Mesenchymal stem cell (in vitro differentiated cells and primary cell): ENCODE measurements around the gene MEGF11.

Experiments
- DNase-seq: peaks from one replicate; pipeline ENCODE4 v3.0.0-alpha.2; 2013
- H2AFZ ChIP-seq: one replicate; pipeline ENCODE4 v1.6.1; 2013; ENCODE audit warnings: low read depth, mild to moderate bottlenecking, control low read depth, inconsistent platforms, low read length, moderate library complexity
- H2AK5ac ChIP-seq: 2 replicates; pipeline ENCODE4 v1.6.1; 2013; ENCODE audit warnings: low read length, moderate library complexity, mild to moderate bottlenecking, inconsistent platforms; ENCODE audit not compliant: severe bottlenecking
- H2BK120ac ChIP-seq: one replicate; pipeline ENCODE4 v1.6.1; 2013; ENCODE audit warnings: low read depth, mild to moderate bottlenecking, inconsistent platforms, low read length, moderate library complexity
- H2BK12ac ChIP-seq, 2 experiments: one replicate each; pipeline ENCODE4 v1.6.1; 2013; ENCODE audit warnings: inconsistent platforms in 2 of 2, low read length in 2 of 2, mild to moderate bottlenecking in 2 of 2, moderate library complexity in 2 of 2, control low read depth in 1 of 2
- H2BK15ac ChIP-seq: one replicate; pipeline ENCODE4 v1.6.1; 2013; ENCODE audit warnings: mild to moderate bottlenecking, low read depth, inconsistent platforms; ENCODE audit not compliant: poor library complexity, severe bottlenecking
- H2BK5ac ChIP-seq: 2 replicates; pipeline ENCODE4 v1.6.1; 2013; ENCODE audit warnings: low read depth, mild to moderate bottlenecking, low read length, control low read depth, inconsistent platforms; ENCODE audit not compliant: poor library complexity, severe bottlenecking
- H3K14ac ChIP-seq, 2 experiments: one replicate each; pipeline ENCODE4 v1.6.1; 2013; ENCODE audit warnings: inconsistent platforms in 2 of 2, low read length in 2 of 2, control low read depth in 1 of 2, mild to moderate bottlenecking in 1 of 2, moderate library complexity in 1 of 2
- H3K18ac ChIP-seq, 2 experiments: one replicate each; pipeline ENCODE4 v1.6.1; 2013; ENCODE audit warnings: inconsistent platforms in 2 of 2, low read length in 2 of 2, control low read depth in 1 of 2, low read depth in 1 of 2, mild to moderate bottlenecking in 1 of 2
- H3K23ac ChIP-seq, 2 experiments: one replicate each; pipeline ENCODE4 v1.6.1; 2013; ENCODE audit warnings: inconsistent platforms in 2 of 2, low read length in 2 of 2, mild to moderate bottlenecking in 2 of 2, moderate library complexity in 2 of 2, control low read depth in 1 of 2
- H3K27ac ChIP-seq: 2 replicates; pipeline ENCODE4 v1.5.1; 2013; ENCODE audit warnings: mild to moderate bottlenecking, moderate library complexity, low read length, control low read depth, inconsistent platforms; ENCODE audit not compliant: poor library complexity, severe bottlenecking
- H3K27me3 ChIP-seq, 2 experiments: 2 replicates each; pipeline versions ENCODE4 v1.6.1 to v1.7.0; 2013; ENCODE audit warnings: low read length in 2 of 2, mild to moderate bottlenecking in 2 of 2, moderate library complexity in 2 of 2, control low read depth in 1 of 2, inconsistent platforms in 1 of 2; ENCODE audit not compliant: control insufficient read depth in 1 of 2, insufficient read depth in 1 of 2
- H3K36me3 ChIP-seq, 2 experiments: 2 replicates each; pipeline versions ENCODE4 v1.6.1 to v1.7.0; 2013; ENCODE audit warnings: low read length in 2 of 2, control low read depth in 1 of 2, inconsistent platforms in 1 of 2, low read depth in 1 of 2, mild to moderate bottlenecking in 1 of 2; ENCODE audit not compliant: insufficient read depth in 2 of 2, control insufficient read depth in 1 of 2
- H3K4ac ChIP-seq, 2 experiments: one replicate each; pipeline ENCODE4 v1.6.1; 2013; ENCODE audit warnings: inconsistent platforms in 2 of 2, low read length in 2 of 2, mild to moderate bottlenecking in 2 of 2, moderate library complexity in 2 of 2, control low read depth in 1 of 2, low read depth in 1 of 2
- H3K4me1 ChIP-seq: 2 replicates; pipeline ENCODE4 v1.6.1; 2013; ENCODE audit warnings: low read depth, low read length, control low read depth; ENCODE audit not compliant: control insufficient read depth, insufficient read depth
- H3K4me2 ChIP-seq: 2 replicates; pipeline ENCODE4 v1.6.1; 2013; ENCODE audit warnings: low read length, mild to moderate bottlenecking, inconsistent platforms; ENCODE audit not compliant: poor library complexity, severe bottlenecking
- H3K4me3 ChIP-seq, 2 experiments: 2 replicates each; pipeline versions ENCODE4 v1.5.1 to v1.7.0; 2013; ENCODE audit warnings: low read length in 2 of 2, mild to moderate bottlenecking in 2 of 2, control low read depth in 1 of 2, low read depth in 1 of 2; ENCODE audit not compliant: insufficient read depth in 1 of 2
- H3K79me1 ChIP-seq: replicated peaks from 2 replicates; pipeline ENCODE4 v1.6.1; 2013; ENCODE audit warnings: mild to moderate bottlenecking, control low read depth, low read length, inconsistent platforms; ENCODE audit not compliant: poor library complexity, severe bottlenecking
- H3K9ac ChIP-seq: 2 replicates; pipeline ENCODE4 v1.7.0; 2013; ENCODE audit warnings: mild to moderate bottlenecking, low read length, moderate library complexity
- H3K9me3 ChIP-seq: 2 replicates; pipeline ENCODE4 v1.7.0; 2013; ENCODE audit warnings: mild to moderate bottlenecking, low read length; ENCODE audit not compliant: control insufficient read depth
- H4K8ac ChIP-seq: one replicate; pipeline ENCODE4 v1.6.1; 2013; ENCODE audit warnings: inconsistent platforms, mild to moderate bottlenecking, low read length, moderate library complexity
- H4K91ac ChIP-seq: one replicate; pipeline ENCODE4 v1.6.1; 2013; ENCODE audit warnings: mild to moderate bottlenecking, low read length, inconsistent platforms
- WGBS: methylation state at CpG from one replicate; pipeline ENCODE4 v1.1.7; 2013; ENCODE audit warnings: mixed read lengths; 5-methylcytosine and 5-hydroxymethylcytosine counted together

The MEGF11 gene

GRCh38 chr15:66254089-66254950 lies 770 bp upstream of the MEGF11 start:
- no peak overlapping the region for H3K18ac ChIP-seq
- no peaks in the 10 kb centered on the region for H3K9me3 ChIP-seq
- H3K27me3 ChIP-seq: peaks cover 77 to 88% of the 10 kb centered on the region in 2 experiments
- no peak overlapping the region for H2BK5ac ChIP-seq
- 4% methylated on average over 35 of the region's 36 CpGs for WGBS
- H4K8ac ChIP-seq: no peak overlapping the region
- H3K4me3 ChIP-seq: peak overlapping the region in 1 of 2 experiments; percentile 72
- peak; percentile 6 for DNase-seq
- H3K9ac ChIP-seq: peak overlapping the region; percentile 6
- no peaks in the 10 kb centered on the region for H3K36me3 ChIP-seq
- H3K23ac ChIP-seq: peak overlapping the region in 1 of 2 experiments; percentile 41
- H3K79me1 ChIP-seq: no peaks in the 10 kb centered on the region
- H2BK12ac ChIP-seq: no peak overlapping the region
- H3K4me1 ChIP-seq: peaks cover 24% of the 10 kb centered on the region
- H3K4ac ChIP-seq: no peak overlapping the region
- no peak overlapping the region for H2AK5ac ChIP-seq
- no peak overlapping the region for H2BK120ac ChIP-seq
- no peak overlapping the region for H3K27ac ChIP-seq
- H2BK15ac ChIP-seq: no peak overlapping the region
- peak overlapping the region in 1 of 2 experiments; percentile 44 for H3K14ac ChIP-seq
- no peak overlapping the region for H2AFZ ChIP-seq
- H3K4me2 ChIP-seq: peak overlapping the region; percentile 68
- no peak overlapping the region for H4K91ac ChIP-seq

- Histone ChIP-seq H3K27me3 (peaks cover 90 to 94% of the 10 kb centered on the region in 2 experiments), H3K23ac (peak overlapping the region in 1 of 2 experiments; percentile 81), H3K4me2 (peak overlapping the region; percentile 68), H2BK120ac (no peak overlapping the region), H4K91ac (no peak overlapping the region), H2AFZ (no peak overlapping the region), H2BK15ac (no peak overlapping the region), H2BK5ac (no peak overlapping the region), H3K4ac (no peak overlapping the region), H3K18ac (no peak overlapping the region), H3K4me3 (peak overlapping the region; percentile 46 to 79), H3K14ac (no peak overlapping the region), H2BK12ac (no peak overlapping the region), H2AK5ac (no peak overlapping the region), H3K9me3 (no peaks in the 10 kb centered on the region), H3K27ac (no peak overlapping the region), H3K36me3 (no peaks in the 10 kb centered on the region), H4K8ac (no peak overlapping the region), H3K4me1 (peaks cover 24% of the 10 kb centered on the region), H3K79me1 (no peaks in the 10 kb centered on the region), H3K9ac (peak overlapping the region; percentile 17)
- no peak for DNase-seq
- WGBS: under 1% methylated on average over 38 of the region's 64 CpGs
Observed at GRCh38 chr15:66252685-66253417, 699 bp downstream of the MEGF11 start.

GRCh38 chr15:66251790-66252684 lies 1.5 kb downstream of the MEGF11 start:
- Histone ChIP-seq H2AFZ (no peak overlapping the region), H3K9me3 (no peaks in the 10 kb centered on the region)

More at GRCh38 chr15:66251790-66252684, 1.5 kb downstream of the MEGF11 start:
- Histone ChIP-seq H3K4me1 (peaks cover 24% of the 10 kb centered on the region), H3K27me3 (peaks cover 88 to 92% of the 10 kb centered on the region in 2 experiments), H2BK5ac (no peak overlapping the region), H3K27ac (no peak overlapping the region), H2BK12ac (no peak overlapping the region), H2BK15ac (no peak overlapping the region), H4K8ac (no peak overlapping the region), H3K18ac (no peak overlapping the region), H3K23ac (peak overlapping the region in 1 of 2 experiments; percentile 60), H4K91ac (no peak overlapping the region), H3K79me1 (no peaks in the 10 kb centered on the region), H2AK5ac (no peak overlapping the region), H3K14ac (no peak overlapping the region), H2BK120ac (no peak overlapping the region), H3K36me3 (no peaks in the 10 kb centered on the region), H3K9ac (peak overlapping the region; percentile 17), H3K4ac (no peak overlapping the region), H3K4me2 (peak overlapping the region; percentile 68), H3K4me3 (peak overlapping the region; percentile 37 to 79)
- peak; percentile 59 for DNase-seq
- WGBS: 4% methylated on average over 38 of the region's 72 CpGs
